ENCODE data around the gene GFM2. TPM values are rescaled to one million over a fixed set of nuclear protein-coding genes. Genes with fewer than 3 reads are reported as not detected.
"Not testable (repeated sequence)": the region's sequence is repeated elsewhere in the genome, so short reads cannot be mapped to it uniquely, and the experiment has no call there.

GFM2 gene
- total RNA-seq, 4 donors from 2014 or later: 10.1 to 21.9 (median 16.4) TPM

GRCh38 chr5:74761241-74761640 is 5.7 kb downstream of the GFM2 start:
- WGBS, 2 donors (ENCODE audit: low coverage in 1 of 2): 69 to 78% methylated on average over 1 of the region's 1 CpG
- Histone ChIP-seq H3K27ac (no peak overlapping the region), H3K9me3 (no peaks in the 10 kb centered on the region), H3K4me1 (peaks cover 0 to 27% (median 13%) of the 10 kb centered on the region in 3 donors), H3K36me3 (peaks cover 0 to 69% of the 10 kb centered on the region in 2 donors), H3K27me3 (no peaks in the 10 kb centered on the region), H3K4me3 (no peak overlapping the region)
- ATAC-seq: no peak
- TF ChIP-seq EP300 (IDR thresholded peaks at IDR 0.05) (no peak), CTCF (IDR thresholded peaks at IDR 0.05) (no peak), POLR2AphosphoS5 (IDR thresholded peaks at IDR 0.05) (no peak), POLR2A (IDR thresholded peaks at IDR 0.05) (no peak)

GRCh38 chr5:74748742-74749141 is 18.2 kb downstream of the GFM2 start:
- peaks cover 0 to 84% of the 10 kb centered on the region in 2 donors for H3K36me3 ChIP-seq
- not testable (repeated sequence) for H3K27ac ChIP-seq, H3K27me3 ChIP-seq, H3K4me3 ChIP-seq, ATAC-seq, H3K4me1 ChIP-seq, H3K9me3 ChIP-seq
- 100% methylated on average over 4 of the region's 4 CpGs; no CpG with 5 or more reads in 1 of the 2 donors for WGBS, 2 donors (ENCODE audit: low coverage in 1 of 2)

GRCh38 chr5:74738406-74738805 is 28.5 kb downstream of the GFM2 start:
- Histone ChIP-seq H3K9me3 (no peaks in the 10 kb centered on the region), H3K27me3 (no peaks in the 10 kb centered on the region), H3K36me3 (peaks cover 3 to 92% of the 10 kb centered on the region in 2 donors), H3K27ac (no peak overlapping the region), H3K4me3 (no peak overlapping the region), H3K4me1 (no peaks in the 10 kb centered on the region)
- no peak for ATAC-seq
- 89 to 92% methylated on average over 4 of the region's 4 CpGs for WGBS, 2 donors (ENCODE audit: low coverage in 1 of 2)
- no peak for TF ChIP-seq CTCF (IDR thresholded peaks at IDR 0.05)
- TF ChIP-seq POLR2A (IDR thresholded peaks at IDR 0.05): no peak
- no peak for TF ChIP-seq POLR2AphosphoS5 (IDR thresholded peaks at IDR 0.05)
- TF ChIP-seq EP300 (IDR thresholded peaks at IDR 0.05): no peak

GRCh38 chr5:74736759-74737158 is 30.2 kb downstream of the GFM2 start:
- Histone ChIP-seq H3K4me1 (no peaks in the 10 kb centered on the region), H3K4me3 (no peak overlapping the region), H3K27me3 (no peaks in the 10 kb centered on the region), H3K9me3 (no peaks in the 10 kb centered on the region), H3K27ac (no peak overlapping the region), H3K36me3 (peaks cover 3 to 92% of the 10 kb centered on the region in 2 donors)
- ATAC-seq: no peak
- WGBS, 2 donors (ENCODE audit: low coverage in 1 of 2): 73 to 97% methylated on average over 5 to 6 of the region's 6 CpGs
- TF ChIP-seq EP300 (IDR thresholded peaks at IDR 0.05): no peak
- TF ChIP-seq CTCF (IDR thresholded peaks at IDR 0.05): no peak
- no peak for TF ChIP-seq POLR2A (IDR thresholded peaks at IDR 0.05)
- no peak for TF ChIP-seq POLR2AphosphoS5 (IDR thresholded peaks at IDR 0.05)

GRCh38 chr5:74725331-74725730 is 41.6 kb downstream of the GFM2 start:
- Histone ChIP-seq H3K27me3 (no peaks in the 10 kb centered on the region), H3K4me3 (no peak overlapping the region), H3K4me1 (no peaks in the 10 kb centered on the region), H3K27ac (no peak overlapping the region), H3K9me3 (no peaks in the 10 kb centered on the region), H3K36me3 (peaks cover 0 to 97% of the 10 kb centered on the region in 2 donors)
- TF ChIP-seq CTCF (IDR thresholded peaks at IDR 0.05) (no peak), POLR2A (IDR thresholded peaks at IDR 0.05) (no peak), EP300 (IDR thresholded peaks at IDR 0.05) (no peak), POLR2AphosphoS5 (IDR thresholded peaks at IDR 0.05) (no peak)
- no peak for ATAC-seq
- 73 to 88% methylated on average over 1 of the region's 1 CpG for WGBS, 2 donors (ENCODE audit: low coverage in 1 of 2)

Measured in gastroesophageal sphincter (tissue), 4 donors.